Measurements from ENCODE around the gene CNTNAP4.

CNTNAP4 gene

DNA sequence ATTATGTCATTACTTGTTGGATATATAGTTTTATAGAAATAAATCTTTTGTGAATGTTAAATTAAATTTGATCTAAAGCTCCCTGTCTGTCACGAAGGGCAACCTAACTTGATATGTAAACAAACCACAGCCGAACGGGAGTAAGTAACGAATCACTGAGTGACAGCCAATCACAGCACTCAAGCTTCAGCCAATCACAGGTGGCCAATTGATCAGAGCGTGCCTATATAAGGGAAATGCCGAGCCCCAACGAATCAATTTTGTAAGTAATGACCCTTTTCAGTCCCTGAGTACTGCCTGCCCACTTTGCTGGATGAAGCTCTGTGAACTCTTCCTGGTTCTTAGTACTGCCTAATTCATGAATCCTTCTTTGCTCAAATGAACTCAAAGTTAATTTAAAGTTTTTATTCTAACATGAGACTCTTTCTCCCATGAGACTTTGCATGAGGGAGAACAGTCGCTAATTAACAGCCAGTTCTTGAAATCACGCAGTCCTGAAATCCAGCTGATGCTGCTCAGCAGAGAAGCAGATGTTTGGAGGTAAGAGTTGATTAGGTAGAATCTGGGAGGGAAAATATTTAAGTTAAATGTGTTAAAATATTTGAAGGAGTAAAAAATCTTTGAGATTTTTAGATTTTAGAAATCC is 302.2 kb downstream of the CNTNAP4 start:
- H3K4me3 ChIP-seq (ENCODE audit: low read depth, low read length) = no peak overlapping the region
- TF ChIP-seq, protein P1, sequence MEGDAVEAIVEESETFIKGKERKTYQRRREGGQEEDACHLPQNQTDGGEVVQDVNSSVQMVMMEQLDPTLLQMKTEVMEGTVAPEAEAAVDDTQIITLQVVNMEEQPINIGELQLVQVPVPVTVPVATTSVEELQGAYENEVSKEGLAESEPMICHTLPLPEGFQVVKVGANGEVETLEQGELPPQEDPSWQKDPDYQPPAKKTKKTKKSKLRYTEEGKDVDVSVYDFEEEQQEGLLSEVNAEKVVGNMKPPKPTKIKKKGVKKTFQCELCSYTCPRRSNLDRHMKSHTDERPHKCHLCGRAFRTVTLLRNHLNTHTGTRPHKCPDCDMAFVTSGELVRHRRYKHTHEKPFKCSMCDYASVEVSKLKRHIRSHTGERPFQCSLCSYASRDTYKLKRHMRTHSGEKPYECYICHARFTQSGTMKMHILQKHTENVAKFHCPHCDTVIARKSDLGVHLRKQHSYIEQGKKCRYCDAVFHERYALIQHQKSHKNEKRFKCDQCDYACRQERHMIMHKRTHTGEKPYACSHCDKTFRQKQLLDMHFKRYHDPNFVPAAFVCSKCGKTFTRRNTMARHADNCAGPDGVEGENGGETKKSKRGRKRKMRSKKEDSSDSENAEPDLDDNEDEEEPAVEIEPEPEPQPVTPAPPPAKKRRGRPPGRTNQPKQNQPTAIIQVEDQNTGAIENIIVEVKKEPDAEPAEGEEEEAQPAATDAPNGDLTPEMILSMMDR (IDR thresholded peaks at IDR 0.05; ENCODE audit: borderline replicate concordance, insufficient read depth, low read depth, low read length) = no peak

DNA sequence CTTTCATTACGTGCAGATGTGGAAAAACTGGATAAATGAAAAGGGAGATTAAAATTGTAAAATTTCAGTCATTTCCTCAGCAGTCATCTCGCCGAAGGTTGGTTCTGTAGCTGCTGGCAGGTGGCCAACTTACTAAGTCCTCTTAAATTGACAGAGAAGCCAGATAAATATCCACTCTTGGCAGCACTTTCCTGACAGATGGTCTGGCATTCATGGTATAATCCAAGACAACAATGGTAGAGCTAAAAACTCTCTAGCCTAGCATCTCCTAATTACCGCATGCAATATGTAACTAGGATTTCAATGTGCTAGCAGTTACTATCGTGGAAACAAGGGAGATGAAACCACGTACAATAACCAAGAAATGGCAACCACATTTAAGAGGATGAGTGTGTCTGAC is 306.3 kb downstream of the CNTNAP4 start:
- TF ChIP-seq, protein P1 (IDR thresholded peaks at IDR 0.05; ENCODE audit: borderline replicate concordance, insufficient read depth, low read depth, low read length) = no peak
- no peak overlapping the region for H3K4me3 ChIP-seq (ENCODE audit: low read depth, low read length)

DNA sequence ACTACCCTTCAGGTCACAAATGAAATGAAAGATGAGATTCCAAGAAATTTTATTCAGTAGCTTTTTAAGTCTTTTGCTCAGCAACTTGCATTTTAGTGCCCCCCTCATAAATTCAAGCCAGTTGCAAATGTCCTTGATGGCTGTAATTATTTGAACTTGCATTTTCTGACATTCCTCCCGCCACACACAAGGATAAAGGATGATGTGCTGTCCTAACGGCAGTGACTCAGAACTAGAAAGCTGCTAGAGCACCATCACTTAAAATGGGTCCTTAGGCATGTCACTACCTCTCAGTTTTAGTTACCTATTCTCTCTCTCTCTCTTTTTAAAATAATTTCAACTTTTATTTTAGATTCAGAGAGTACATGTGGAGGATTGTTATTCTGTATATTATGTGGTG is 306.7 kb downstream of the CNTNAP4 start:
- TF ChIP-seq, protein P1 (IDR thresholded peaks at IDR 0.05; ENCODE audit: borderline replicate concordance, insufficient read depth, low read depth, low read length) = no peak
- H3K4me3 ChIP-seq (ENCODE audit: low read depth, low read length) = no peak overlapping the region

DNA sequence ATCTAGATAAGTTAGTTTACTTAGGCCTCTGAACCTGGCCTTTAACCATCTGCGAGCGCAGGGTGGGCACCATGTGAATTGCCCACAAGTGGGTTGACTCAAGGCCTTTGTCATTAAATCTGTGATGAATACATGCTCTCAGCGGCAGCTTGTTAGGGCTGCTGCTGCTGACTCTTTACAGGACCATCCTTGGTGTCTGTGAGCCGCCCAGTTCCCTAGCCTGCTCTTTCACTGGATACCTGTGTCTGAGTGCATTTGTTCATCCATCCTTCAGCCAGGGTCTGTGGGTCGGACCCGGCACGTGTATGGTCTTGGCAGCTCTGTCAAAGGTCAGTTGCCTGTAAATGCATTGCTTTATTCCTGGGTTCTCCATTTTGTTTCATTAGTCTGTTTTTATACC is 321.3 kb downstream of the CNTNAP4 start:
- TF ChIP-seq, protein P1 (IDR thresholded peaks at IDR 0.05; ENCODE audit: borderline replicate concordance, insufficient read depth, low read depth, low read length) = no peak
- no peak overlapping the region for H3K4me3 ChIP-seq (ENCODE audit: low read depth, low read length)

DNA sequence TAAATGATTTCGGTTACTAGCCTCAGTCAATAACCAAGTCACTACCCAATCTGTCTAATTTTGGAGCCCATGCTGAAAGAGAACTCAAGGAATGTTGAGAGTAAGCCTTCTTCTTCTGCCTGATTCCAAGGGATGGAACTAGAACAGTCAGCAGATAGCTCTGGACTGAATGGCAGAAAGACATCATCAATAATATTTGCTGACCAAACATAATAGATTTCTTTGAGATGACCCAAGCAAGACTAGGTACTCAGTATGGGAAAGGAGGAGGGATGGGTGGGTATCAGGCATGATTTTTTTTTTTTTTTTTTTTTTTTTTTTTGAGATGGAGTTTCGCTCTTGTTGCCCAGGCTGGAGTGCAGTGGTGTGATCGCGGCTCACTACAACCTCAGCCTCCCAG is 330.1 kb downstream of the CNTNAP4 start:
- H3K4me3 ChIP-seq (ENCODE audit: low read depth, low read length) = no peak overlapping the region
- TF ChIP-seq, protein P1 (IDR thresholded peaks at IDR 0.05; ENCODE audit: borderline replicate concordance, insufficient read depth, low read depth, low read length) = no peak

Data from GM12875 (cell line).